ENCODE data around the gene SPATA25.
"Not testable (repeated sequence)": the region's sequence is repeated elsewhere in the genome, so short reads cannot be mapped to it uniquely, and the experiment has no call there.

Gene SPATA25

GRCh38 chr20:45887346-45887715, at the start of gene SPATA25:
TSS of gene SPATA25 (minus strand) at chr20:45887622. CDS start at chr20:45887590, 32 bp downstream.
- no peak for DNase-seq

- DNase-seq, result no peak
These were observed 48.1 kb upstream of the SPATA25 start for GRCh38 chr20:45935416-45936046.

GRCh38 chr20:45934586-45935415, 47.4 kb upstream of the SPATA25 start, which contains the start of gene PCIF1:
TSS of gene PCIF1 (plus strand) at chr20:45934683. CDS start at chr20:45939000, 4,317 bp downstream.
- peak; percentile 87 for DNase-seq

GRCh38 chr20:45934046-45934585, 46.7 kb upstream of the SPATA25 start:
- no peak for DNase-seq

GRCh38 chr20:45933266-45934045, 46.0 kb upstream of the SPATA25 start:
- peak; percentile 81 for DNase-seq

- not testable (repeated sequence) for DNase-seq
These were observed 44.3 kb upstream of the SPATA25 start for GRCh38 chr20:45931680-45932079.

GRCh38 chr20:45927071-45927878, 39.9 kb upstream of the SPATA25 start:
- no peak for DNase-seq

- no peak for DNase-seq
These were observed 39.3 kb upstream of the SPATA25 start for GRCh38 chr20:45926731-45927070.

- DNase-seq, result no peak
These were observed 38.5 kb upstream of the SPATA25 start for GRCh38 chr20:45925821-45926506.

GRCh38 chr20:45924391-45925261, 37.2 kb upstream of the SPATA25 start:
- DNase-seq, result no peak

GRCh38 chr20:45921337-45922189, 34.1 kb upstream of the SPATA25 start:
- no peak for DNase-seq

GRCh38 chr20:45920462-45921336, 33.3 kb upstream of the SPATA25 start:
- DNase-seq, result no peak

- peak; percentile 17 for DNase-seq
These were observed 32.3 kb upstream of the SPATA25 start for GRCh38 chr20:45919542-45920399.

- DNase-seq, result no peak
These were observed 31.5 kb upstream of the SPATA25 start for GRCh38 chr20:45918779-45919537.

GRCh38 chr20:45918182-45918737, 30.8 kb upstream of the SPATA25 start:
- DNase-seq, result no peak

GRCh38 chr20:45917790-45918141, 30.3 kb upstream of the SPATA25 start:
- no peak for DNase-seq

- DNase-seq, result no peak
These were observed 25.7 kb upstream of the SPATA25 start for GRCh38 chr20:45913116-45913515.
